NCI-H2227 (cell line): ENCODE measurements around the gene RGPD3.

Experiments
- DNase-seq: peaks from one replicate; lab custom pipeline; 2025; ENCODE audit not compliant: unreplicated experiment; lab: John Stamatoyannopoulos, UW

Gene RGPD3

GRCh38 chr2:106343274-106343673, 124.9 kb downstream of the RGPD3 start:
- DNase-seq = no peak

- no peak for DNase-seq
These were observed 125.4 kb downstream of the RGPD3 start for GRCh38 chr2:106342831-106343251.

GRCh38 chr2:106341666-106342065, 126.5 kb downstream of the RGPD3 start:
- no peak for DNase-seq
